ENCODE data around the gene HMGCL. TPM values are rescaled to one million over a fixed set of nuclear protein-coding genes. Genes with fewer than 3 reads are reported as not detected.

Gene HMGCL
- total and polyA plus RNA-seq, 2 of the 13 experiments (the other 11 are each of a cell fraction or from before 2014, with no cell fraction given) = 21.3 to 41.4 TPM

DNA sequence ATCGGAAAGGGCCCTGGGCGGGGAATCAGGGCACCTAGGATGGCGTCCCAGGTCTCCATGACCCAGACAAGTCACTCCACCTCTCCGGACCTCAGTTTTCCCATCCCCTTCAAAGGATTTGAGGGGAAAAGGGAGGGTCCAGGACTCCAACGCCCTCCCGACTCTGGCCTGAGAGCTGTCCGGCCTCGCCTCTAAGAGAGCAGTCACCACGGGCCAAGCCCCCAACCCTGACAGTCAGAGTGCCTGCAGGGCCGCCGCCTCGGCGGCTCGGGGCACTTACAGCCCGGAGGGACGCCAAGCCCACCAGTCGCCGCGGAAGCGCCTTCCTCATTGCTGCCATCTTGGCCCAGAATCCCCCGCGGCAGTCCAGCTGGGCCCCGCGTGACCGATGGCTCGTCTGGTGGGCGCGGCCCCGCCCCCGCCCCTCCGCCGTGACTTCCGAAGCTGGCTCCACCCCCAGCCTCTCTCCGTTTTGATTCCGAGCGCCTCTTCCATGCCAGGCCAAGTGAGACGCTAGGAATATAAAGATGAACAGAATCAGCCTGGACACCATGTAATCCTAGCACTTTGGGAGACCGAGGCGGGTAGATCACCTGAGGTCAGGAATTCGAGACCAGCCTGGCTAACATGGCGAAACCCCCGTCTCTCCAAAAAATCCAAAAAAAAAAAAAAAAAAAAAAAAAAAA lies at the start of gene HMGCL (continued):
- TF ChIP-seq SOX6 (IDR thresholded peaks at IDR 0.05) (no peak), SOX6 (CRISPR knock-in tag; IDR thresholded peaks at IDR 0.05) (no peak; the same call in none of the 2 replicates), KLF16 (CRISPR knock-in tag; IDR thresholded peaks at IDR 0.05) (peak in 1 of 2 experiments; percentile 73; a peak in 2 of 4 replicates), YEATS2 (CRISPR knock-in tag; IDR thresholded peaks at IDR 0.05; ENCODE audit: borderline replicate concordance) (peak; percentile 76; the same call in 1 of the 2 replicates), ZNF34 (CRISPR knock-in tag; IDR thresholded peaks at IDR 0.05; ENCODE audit: borderline replicate concordance) (no peak), CHD2 (IDR thresholded peaks at IDR 0.05; ENCODE audit: low read depth, low read length) (no peak), ARHGAP35 (CRISPR knock-in tag; IDR thresholded peaks at IDR 0.05; ENCODE audit: borderline replicate concordance) (0 out of 2 replicates have a peak, but pooled peaks have one; percentile 60), SRF (IDR thresholded peaks at IDR 0.05; ENCODE audit: low read depth, low read length) (no peak), ZMYM3 (CRISPR knock-in tag; IDR thresholded peaks at IDR 0.05) (no peak; the same call in 1 of the 2 replicates), HDAC6 (IDR thresholded peaks at IDR 0.05; ENCODE audit: low read depth, low read length) (no peak), ZNF326 (CRISPR knock-in tag; IDR thresholded peaks at IDR 0.05; ENCODE audit: borderline replicate concordance) (no peak), ZNF878 (CRISPR knock-in tag; IDR thresholded peaks at IDR 0.05) (no peak), ZNF446 (CRISPR knock-in tag; IDR thresholded peaks at IDR 0.05) (no peak), SNAI1 (CRISPR knock-in tag; IDR thresholded peaks at IDR 0.05; ENCODE audit: borderline replicate concordance) (peak; percentile 55; the same call in 1 of the 2 replicates), ZNF234 (CRISPR knock-in tag; conservative IDR thresholded peaks at IDR 0.05) (0 out of 2 replicates have a peak, but pooled peaks have one; percentile 49), HNF4A (CRISPR knock-in tag; IDR thresholded peaks at IDR 0.05) (peak; percentile 25), TEAD3 (CRISPR knock-in tag; optimal IDR thresholded peaks at IDR 0.05; ENCODE audit: borderline replicate concordance) (peak; percentile 68)
- TF ChIP-seq, protein P1, sequence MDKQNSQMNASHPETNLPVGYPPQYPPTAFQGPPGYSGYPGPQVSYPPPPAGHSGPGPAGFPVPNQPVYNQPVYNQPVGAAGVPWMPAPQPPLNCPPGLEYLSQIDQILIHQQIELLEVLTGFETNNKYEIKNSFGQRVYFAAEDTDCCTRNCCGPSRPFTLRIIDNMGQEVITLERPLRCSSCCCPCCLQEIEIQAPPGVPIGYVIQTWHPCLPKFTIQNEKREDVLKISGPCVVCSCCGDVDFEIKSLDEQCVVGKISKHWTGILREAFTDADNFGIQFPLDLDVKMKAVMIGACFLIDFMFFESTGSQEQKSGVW (CRISPR knock-in tag; IDR thresholded peaks at IDR 0.05; ENCODE audit: borderline replicate concordance) = no peak
- TF ChIP-seq, protein P2, sequence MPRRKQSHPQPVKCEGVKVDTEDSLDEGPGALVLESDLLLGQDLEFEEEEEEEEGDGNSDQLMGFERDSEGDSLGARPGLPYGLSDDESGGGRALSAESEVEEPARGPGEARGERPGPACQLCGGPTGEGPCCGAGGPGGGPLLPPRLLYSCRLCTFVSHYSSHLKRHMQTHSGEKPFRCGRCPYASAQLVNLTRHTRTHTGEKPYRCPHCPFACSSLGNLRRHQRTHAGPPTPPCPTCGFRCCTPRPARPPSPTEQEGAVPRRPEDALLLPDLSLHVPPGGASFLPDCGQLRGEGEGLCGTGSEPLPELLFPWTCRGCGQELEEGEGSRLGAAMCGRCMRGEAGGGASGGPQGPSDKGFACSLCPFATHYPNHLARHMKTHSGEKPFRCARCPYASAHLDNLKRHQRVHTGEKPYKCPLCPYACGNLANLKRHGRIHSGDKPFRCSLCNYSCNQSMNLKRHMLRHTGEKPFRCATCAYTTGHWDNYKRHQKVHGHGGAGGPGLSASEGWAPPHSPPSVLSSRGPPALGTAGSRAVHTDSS (CRISPR knock-in tag; conservative IDR thresholded peaks at IDR 0.05) = peak; percentile 39; the same call in 1 of the 2 replicates
- TF ChIP-seq, protein P3, sequence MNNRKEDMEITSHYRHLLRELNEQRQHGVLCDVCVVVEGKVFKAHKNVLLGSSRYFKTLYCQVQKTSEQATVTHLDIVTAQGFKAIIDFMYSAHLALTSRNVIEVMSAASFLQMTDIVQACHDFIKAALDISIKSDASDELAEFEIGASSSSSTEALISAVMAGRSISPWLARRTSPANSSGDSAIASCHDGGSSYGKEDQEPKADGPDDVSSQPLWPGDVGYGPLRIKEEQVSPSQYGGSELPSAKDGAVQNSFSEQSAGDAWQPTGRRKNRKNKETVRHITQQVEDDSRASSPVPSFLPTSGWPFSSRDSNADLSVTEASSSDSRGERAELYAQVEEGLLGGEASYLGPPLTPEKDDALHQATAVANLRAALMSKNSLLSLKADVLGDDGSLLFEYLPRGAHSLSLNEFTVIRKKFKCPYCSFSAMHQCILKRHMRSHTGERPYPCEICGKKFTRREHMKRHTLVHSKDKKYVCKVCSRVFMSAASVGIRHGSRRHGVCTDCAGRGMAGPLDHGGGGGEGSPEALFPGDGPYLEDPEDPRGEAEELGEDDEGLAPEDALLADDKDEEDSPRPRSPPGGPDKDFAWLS (CRISPR knock-in tag; IDR thresholded peaks at IDR 0.05; ENCODE audit: borderline replicate concordance) = no peak
- TF ChIP-seq, protein P4, sequence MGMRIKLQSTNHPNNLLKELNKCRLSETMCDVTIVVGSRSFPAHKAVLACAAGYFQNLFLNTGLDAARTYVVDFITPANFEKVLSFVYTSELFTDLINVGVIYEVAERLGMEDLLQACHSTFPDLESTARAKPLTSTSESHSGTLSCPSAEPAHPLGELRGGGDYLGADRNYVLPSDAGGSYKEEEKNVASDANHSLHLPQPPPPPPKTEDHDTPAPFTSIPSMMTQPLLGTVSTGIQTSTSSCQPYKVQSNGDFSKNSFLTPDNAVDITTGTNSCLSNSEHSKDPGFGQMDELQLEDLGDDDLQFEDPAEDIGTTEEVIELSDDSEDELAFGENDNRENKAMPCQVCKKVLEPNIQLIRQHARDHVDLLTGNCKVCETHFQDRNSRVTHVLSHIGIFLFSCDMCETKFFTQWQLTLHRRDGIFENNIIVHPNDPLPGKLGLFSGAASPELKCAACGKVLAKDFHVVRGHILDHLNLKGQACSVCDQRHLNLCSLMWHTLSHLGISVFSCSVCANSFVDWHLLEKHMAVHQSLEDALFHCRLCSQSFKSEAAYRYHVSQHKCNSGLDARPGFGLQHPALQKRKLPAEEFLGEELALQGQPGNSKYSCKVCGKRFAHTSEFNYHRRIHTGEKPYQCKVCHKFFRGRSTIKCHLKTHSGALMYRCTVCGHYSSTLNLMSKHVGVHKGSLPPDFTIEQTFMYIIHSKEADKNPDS (CRISPR knock-in tag; IDR thresholded peaks at IDR 0.05) = peak; percentile 70; the same call in 1 of the 2 replicates
- TF ChIP-seq, protein P5, sequence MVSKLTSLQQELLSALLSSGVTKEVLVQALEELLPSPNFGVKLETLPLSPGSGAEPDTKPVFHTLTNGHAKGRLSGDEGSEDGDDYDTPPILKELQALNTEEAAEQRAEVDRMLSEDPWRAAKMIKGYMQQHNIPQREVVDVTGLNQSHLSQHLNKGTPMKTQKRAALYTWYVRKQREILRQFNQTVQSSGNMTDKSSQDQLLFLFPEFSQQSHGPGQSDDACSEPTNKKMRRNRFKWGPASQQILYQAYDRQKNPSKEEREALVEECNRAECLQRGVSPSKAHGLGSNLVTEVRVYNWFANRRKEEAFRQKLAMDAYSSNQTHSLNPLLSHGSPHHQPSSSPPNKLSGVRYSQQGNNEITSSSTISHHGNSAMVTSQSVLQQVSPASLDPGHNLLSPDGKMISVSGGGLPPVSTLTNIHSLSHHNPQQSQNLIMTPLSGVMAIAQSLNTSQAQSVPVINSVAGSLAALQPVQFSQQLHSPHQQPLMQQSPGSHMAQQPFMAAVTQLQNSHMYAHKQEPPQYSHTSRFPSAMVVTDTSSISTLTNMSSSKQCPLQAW (CRISPR knock-in tag; IDR thresholded peaks at IDR 0.05) = 0 out of 2 replicates have a peak, but pooled peaks have one; percentile 64
